Activated CD8-positive, alpha-beta T cell treated with anti-CD3 and anti-CD28 coated beads, Interleukin-2, amount 10 ng/mL, durations not matched to agents 7 days and 5 days (primary cell): Measurements from ENCODE around the gene LIM2. TPM values are rescaled to one million over a fixed set of nuclear protein-coding genes. Genes with fewer than 3 reads are reported as not detected.

Source experiments
- ATAC-seq: fragments of 150-1000 bp; cut with Tn5 transposase; one replicate; pipeline ENCODE4 v1.10.0; 2021; ENCODE audit warnings: moderate library complexity
- CTCF ChIA-PET: fragments of 350-600 bp; sonication (Branson Sonifier 250); formaldehyde crosslinking; loops from one replicate; lab custom pipeline; 2021; ENCODE audit warnings: antibody characterized with exemption; lab: Charles Lee
- POLR2A ChIA-PET: fragments of 350-600 bp; sonication (Branson Sonifier 250); formaldehyde crosslinking; loops from one replicate; lab custom pipeline; 2021; ENCODE audit warnings: antibody characterized with exemption; lab: Charles Lee
- DNase-seq: peaks from one replicate; pipeline ENCODE4 v3.0.0-alpha.2; 2020
- H3K27ac Mint-ChIP-seq: one replicate; pipeline ENCODE4 v1.8.0; 2021; ENCODE audit warnings: mild to moderate bottlenecking, mixed read lengths
- H3K27me3 Mint-ChIP-seq: one replicate; pipeline ENCODE4 v1.8.0; 2021; ENCODE audit warnings: low read depth, mixed read lengths
- H3K36me3 Mint-ChIP-seq: one replicate; pipeline ENCODE4 v1.8.0; 2021; ENCODE audit warnings: low read depth, mixed read lengths
- H3K4me1 Mint-ChIP-seq: one replicate; pipeline ENCODE4 v1.8.0; 2021; ENCODE audit warnings: low read depth, mixed read lengths
- H3K4me3 Mint-ChIP-seq: one replicate; pipeline ENCODE4 v1.8.0; 2021; ENCODE audit warnings: mild to moderate bottlenecking, mixed read lengths
- H3K9me3 Mint-ChIP-seq: one replicate; pipeline ENCODE4 v1.8.0; 2022; ENCODE audit warnings: mixed read lengths; ENCODE audit not compliant: insufficient read depth
- total RNA-seq, 2 experiments: library from RNA; stranded (reverse); gene quantifications; one replicate each; pipeline ENCODE4 v1.2.3, GENCODE V29; 2021

LIM2 gene
- total RNA-seq, 2 experiments from 2014 or later = not detected

DNA sequence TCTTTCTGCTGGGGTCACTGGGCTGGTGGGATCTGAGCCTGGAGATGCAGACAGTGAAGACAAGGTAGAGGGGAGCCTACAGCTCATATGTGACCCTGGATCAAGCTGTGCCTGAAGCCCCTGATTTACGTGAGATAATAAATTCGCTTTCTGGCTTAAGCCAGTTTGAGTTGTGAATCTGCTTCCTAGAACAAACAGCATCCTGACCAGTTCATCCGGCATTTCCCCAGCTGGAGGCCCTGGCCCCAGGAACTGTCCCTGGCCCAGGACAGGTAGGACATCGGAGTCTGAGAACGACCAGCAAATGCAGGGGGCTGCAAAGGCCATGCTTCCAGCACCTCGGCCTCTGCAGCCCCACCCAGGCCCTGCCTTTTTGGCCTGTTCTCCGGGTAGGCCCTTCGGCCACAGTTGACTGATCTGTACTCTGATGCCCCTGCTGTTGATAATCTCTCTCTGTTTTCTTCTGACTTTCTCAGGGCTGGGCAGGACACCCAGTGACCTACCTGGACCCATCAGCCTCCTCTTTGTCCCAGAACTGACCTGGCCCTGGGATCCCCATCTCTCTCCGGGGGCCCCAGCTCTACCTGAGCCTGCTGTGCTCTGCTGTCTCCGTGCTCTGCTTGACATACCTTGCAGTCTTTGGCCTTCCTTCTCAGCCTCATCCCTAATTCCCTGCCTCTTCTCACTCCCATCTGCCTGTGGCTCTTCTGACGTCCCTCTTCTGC is 36.3 kb downstream of the LIM2 start:
- ChIA-PET CTCF (no interaction called here), POLR2A (no interaction called here)
- Mint-ChIP-seq H3K9me3 (no peaks in the 10 kb centered on the region), H3K4me1 (peaks cover 21% of the 10 kb centered on the region), H3K27ac (no peak overlapping the region), H3K27me3 (no peaks in the 10 kb centered on the region), H3K4me3 (no peak overlapping the region), H3K36me3 (peaks cover 32% of the 10 kb centered on the region)
- DNase-seq (no peak), ATAC-seq (no peak)

DNA sequence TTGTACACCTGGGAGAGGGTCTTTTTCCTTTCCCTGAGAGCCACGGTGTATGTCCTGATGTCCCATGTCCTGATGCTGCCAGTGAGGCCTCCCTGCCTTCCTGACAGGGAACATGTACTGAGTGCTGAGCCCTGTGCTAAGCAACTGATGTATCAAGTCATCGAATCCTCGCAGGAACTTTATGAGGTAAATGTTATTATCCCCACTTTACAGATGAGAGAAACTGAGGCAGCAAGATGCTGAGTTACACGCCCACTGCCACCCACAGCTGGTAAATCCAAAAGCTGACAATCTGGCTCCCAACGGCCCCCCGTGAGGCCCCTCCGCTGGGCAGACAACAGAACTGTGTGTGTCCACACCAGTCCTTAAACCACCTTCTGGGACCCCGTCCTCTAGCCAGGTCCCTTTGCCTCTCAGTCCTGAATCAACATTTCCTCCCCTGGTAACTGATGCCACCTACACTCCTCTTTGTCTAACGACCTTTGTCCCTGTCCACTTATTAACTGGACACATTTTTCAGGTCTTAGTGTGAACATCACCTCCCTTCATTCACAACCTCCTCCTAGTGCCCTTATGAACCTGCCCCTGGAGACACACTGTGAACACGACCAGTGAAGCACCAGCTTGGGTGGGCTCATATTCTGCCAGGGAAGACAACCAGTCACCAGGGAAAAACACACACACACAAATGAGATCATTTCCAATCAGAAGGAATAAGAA is 40.4 kb downstream of the LIM2 start:
- Mint-ChIP-seq H3K9me3 (no peaks in the 10 kb centered on the region), H3K4me1 (peaks cover 6% of the 10 kb centered on the region), H3K36me3 (peaks cover 38% of the 10 kb centered on the region), H3K27me3 (no peaks in the 10 kb centered on the region), H3K4me3 (no peak overlapping the region), H3K27ac (peak overlapping the region; percentile 31)
- POLR2A ChIA-PET = no interaction called here
- no peak for DNase-seq
- CTCF ChIA-PET = interaction anchor here (1.0 to 1.4 kb wide), 2 partner anchors 9 to 168 kb away, joined by 3 to 4 read pairs; no protein-coding TSS in a partner anchor
- ATAC-seq = no peak

GRCh38 chr19:51346742-51347141 is 41.0 kb downstream of the LIM2 start:
- H3K4me3 Mint-ChIP-seq = no peak overlapping the region
- H3K4me1 Mint-ChIP-seq = peaks cover 6% of the 10 kb centered on the region
- no peaks in the 10 kb centered on the region for H3K27me3 Mint-ChIP-seq
- DNase-seq = no peak
- CTCF ChIA-PET = interaction anchor here (1.0 kb wide), 1 partner anchor 9 kb away, joined by 3 read pairs; no protein-coding TSS in a partner anchor
- POLR2A ChIA-PET = no interaction called here
- peaks cover 33% of the 10 kb centered on the region for H3K36me3 Mint-ChIP-seq
- no peaks in the 10 kb centered on the region for H3K9me3 Mint-ChIP-seq
- ATAC-seq = no peak
- no peak overlapping the region for H3K27ac Mint-ChIP-seq

GRCh38 chr19:51345076-51345620 is 42.6 kb downstream of the LIM2 start:
- Mint-ChIP-seq H3K9me3 (no peaks in the 10 kb centered on the region), H3K27me3 (peaks cover 3% of the 10 kb centered on the region), H3K27ac (no peak overlapping the region), H3K4me1 (peaks cover 9% of the 10 kb centered on the region), H3K4me3 (no peak overlapping the region), H3K36me3 (peaks cover 26% of the 10 kb centered on the region)
- no peak for ATAC-seq
- DNase-seq = no peak
- CTCF ChIA-PET = no interaction called here
- POLR2A ChIA-PET = no interaction called here

GRCh38 chr19:51342631-51343569 is 44.9 kb downstream of the LIM2 start:
- ChIA-PET POLR2A (interaction anchor here (3.3 kb wide), 1 partner anchor 22 kb away, joined by 12 read pairs; no protein-coding TSS in a partner anchor), CTCF (interaction anchor here (0.8 to 5.3 kb wide), 3 partner anchors 23 to 98 kb away, joined by 3 to 38 read pairs (median 7); partner anchors contain the start of gene ETFB)
- Mint-ChIP-seq H3K27me3 (peaks cover 3% of the 10 kb centered on the region), H3K4me1 (peaks cover 24% of the 10 kb centered on the region), H3K9me3 (no peaks in the 10 kb centered on the region), H3K4me3 (no peak overlapping the region), H3K27ac (no peak overlapping the region), H3K36me3 (peaks cover 23% of the 10 kb centered on the region)
- no peak for ATAC-seq
- no peak for DNase-seq

GRCh38 chr19:51341976-51342580 is 45.7 kb downstream of the LIM2 start, which contains the start of gene VSIG10L:
Gene VSIG10L, minus strand, starts transcription at chr19:51342139. Its CDS starts 15 bp downstream, at chr19:51342124.
- ATAC-seq = no peak
- Mint-ChIP-seq H3K4me3 (peak within 1 kb of the TSS; percentile 42), H3K4me1 (peaks cover 24% of the 10 kb centered on the region), H3K27me3 (peaks cover 3% of the 10 kb centered on the region), H3K9me3 (no peaks in the 10 kb centered on the region), H3K36me3 (peaks cover 20% of the 10 kb centered on the region), H3K27ac (peak within 1 kb of the TSS; percentile 1)
- no peak for DNase-seq
- ChIA-PET POLR2A (interaction anchor here (1.4 to 3.3 kb wide), 2 partner anchors 23 to 30 kb away, joined by 5 to 12 read pairs; partner anchors contain the start of gene NKG7), CTCF (interaction anchor here (0.9 to 5.3 kb wide), 6 partner anchors 21 to 99 kb away, joined by 3 to 38 read pairs (median 4); partner anchors contain the start of gene ETFB)

- Mint-ChIP-seq H3K36me3 (peaks cover 11% of the 10 kb centered on the region), H3K4me3 (peak overlapping the region; percentile 42), H3K27ac (no peak overlapping the region), H3K9me3 (no peaks in the 10 kb centered on the region), H3K4me1 (peaks cover 24% of the 10 kb centered on the region), H3K27me3 (peaks cover 6% of the 10 kb centered on the region)
- ChIA-PET CTCF (interaction anchor here (0.9 to 5.3 kb wide), 7 partner anchors 18 to 100 kb away, joined by 3 to 38 read pairs (median 3); partner anchors contain the start of gene ETFB), POLR2A (interaction anchor here (0.9 to 3.3 kb wide), 3 partner anchors 9 to 31 kb away, joined by 4 to 12 read pairs (median 5); partner anchors contain the start of gene NKG7)
- no peak for ATAC-seq
- no peak for DNase-seq
These were observed 46.7 kb downstream of the LIM2 start for GRCh38 chr19:51341066-51341465.

GRCh38 chr19:51339687-51340656 is 47.8 kb downstream of the LIM2 start:
- Mint-ChIP-seq H3K9me3 (no peaks in the 10 kb centered on the region), H3K4me3 (peak overlapping the region; percentile 86), H3K27ac (peak overlapping the region; percentile 78), H3K27me3 (peaks cover 6% of the 10 kb centered on the region), H3K36me3 (peaks cover 6% of the 10 kb centered on the region), H3K4me1 (peaks cover 24% of the 10 kb centered on the region)
- DNase-seq = peak; percentile 96
- ChIA-PET CTCF (interaction anchor here (0.8 to 5.3 kb wide), 18 partner anchors 9 to 101 kb away, joined by 3 to 38 read pairs (median 6); partner anchors contain the start of genes C19orf84, ETFB, NKG7 and SIGLEC10), POLR2A (interaction anchor here (0.6 to 3.3 kb wide), 4 partner anchors 10 to 55 kb away, joined by 3 to 14 read pairs (median 8); no protein-coding TSS in a partner anchor)
- peak; percentile 80 for ATAC-seq

DNA sequence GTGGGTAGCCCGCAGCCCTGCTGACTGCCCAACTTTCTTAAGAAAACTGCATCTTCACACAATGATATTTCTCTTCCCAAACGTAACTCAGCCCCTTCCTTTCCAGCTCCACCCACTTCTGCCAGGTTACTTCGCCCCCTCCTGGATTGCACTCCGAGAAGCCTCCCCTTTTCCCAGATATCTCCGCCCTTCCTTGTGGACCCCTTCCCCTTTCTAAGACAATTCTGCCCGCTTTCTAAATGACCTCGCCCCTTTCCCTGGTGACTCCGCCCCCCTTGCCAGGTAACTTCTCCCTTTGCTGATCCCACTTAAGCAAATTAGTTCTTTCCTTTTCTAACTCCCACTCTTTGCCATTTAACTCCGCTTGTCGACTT is 48.5 kb downstream of the LIM2 start:
- peaks cover 20% of the 10 kb centered on the region for H3K4me1 Mint-ChIP-seq
- POLR2A ChIA-PET = interaction anchor here (2.1 to 3.3 kb wide), 2 partner anchors 25 to 55 kb away, joined by 12 to 14 read pairs; no protein-coding TSS in a partner anchor
- peak overlapping the region; percentile 78 for H3K27ac Mint-ChIP-seq
- CTCF ChIA-PET = interaction anchor here (0.8 to 5.3 kb wide), 16 partner anchors 10 to 101 kb away, joined by 3 to 38 read pairs (median 6); partner anchors contain the start of genes C19orf84, ETFB, NKG7 and SIGLEC10
- peak; percentile 15 for ATAC-seq
- peaks cover 6% of the 10 kb centered on the region for H3K27me3 Mint-ChIP-seq
- H3K36me3 Mint-ChIP-seq = peaks cover 2% of the 10 kb centered on the region
- no peak for DNase-seq
- peak overlapping the region; percentile 86 for H3K4me3 Mint-ChIP-seq
- H3K9me3 Mint-ChIP-seq = no peaks in the 10 kb centered on the region
